Ectodermal cell (in vitro differentiated cells): ENCODE measurements around the gene NBL1.
"Not testable (repeated sequence)": the region's sequence is repeated elsewhere in the genome, so short reads cannot be mapped to it uniquely, and the experiment has no call there.

Experiments
- H3K27ac ChIP-seq: 2 replicates; pipeline ENCODE4 v1.7.0; 2013; ENCODE audit warnings: mild to moderate bottlenecking, low read depth, low read length; ENCODE audit not compliant: insufficient read depth, poor library complexity, severe bottlenecking
- H3K27me3 ChIP-seq: 2 replicates; pipeline ENCODE4 v1.7.0; 2013; ENCODE audit warnings: mild to moderate bottlenecking, low read length; ENCODE audit not compliant: insufficient read depth, control insufficient read depth, poor library complexity, severe bottlenecking
- H3K36me3 ChIP-seq: one replicate; pipeline ENCODE4 v1.7.0; 2013; ENCODE audit warnings: low read length; ENCODE audit not compliant: control insufficient read depth, insufficient read depth
- H3K4me1 ChIP-seq: one replicate; pipeline ENCODE4 v1.7.0; 2013; ENCODE audit warnings: low read length; ENCODE audit not compliant: control insufficient read depth, insufficient read depth
- H3K4me3 ChIP-seq: 2 replicates; pipeline ENCODE4 v1.7.0; 2013; ENCODE audit warnings: low read depth, low read length, control low read depth; ENCODE audit not compliant: insufficient read depth
- H3K9me3 ChIP-seq: 2 replicates; pipeline ENCODE4 v1.7.0; 2013; ENCODE audit warnings: mild to moderate bottlenecking, low read length, moderate library complexity; ENCODE audit not compliant: control insufficient read depth
- WGBS, 2 experiments: methylation state at CpG; one replicate each; pipeline ENCODE4 v1.1.7; 2013; ENCODE audit warnings: missing lambda C conversion rate in 2 of 2; 5-methylcytosine and 5-hydroxymethylcytosine counted together

The NBL1 gene

GRCh38 chr1:19622204-19622603 is 21.9 kb upstream of the NBL1 start:
- no peaks in the 10 kb centered on the region for H3K9me3 ChIP-seq
- H3K4me3 ChIP-seq, result no peak overlapping the region
- peaks cover 5% of the 10 kb centered on the region for H3K36me3 ChIP-seq
- no peak overlapping the region for H3K27ac ChIP-seq
- no peaks in the 10 kb centered on the region for H3K4me1 ChIP-seq
- H3K27me3 ChIP-seq, result no peaks in the 10 kb centered on the region
- WGBS, 2 experiments, result 86 to 100% methylated on average over 1 of the region's 1 CpG

- Histone ChIP-seq H3K36me3 (peaks cover 9% of the 10 kb centered on the region), H3K4me3 (no peak overlapping the region), H3K9me3 (no peaks in the 10 kb centered on the region), H3K27ac (no peak overlapping the region), H3K4me1 (no peaks in the 10 kb centered on the region), H3K27me3 (no peaks in the 10 kb centered on the region)
- 97 to 99% methylated on average over 3 of the region's 3 CpGs for WGBS, 2 experiments
Observed at GRCh38 chr1:19623523-19623922, 20.6 kb upstream of the NBL1 start.

- Histone ChIP-seq H3K4me1 (no peaks in the 10 kb centered on the region), H3K27ac (no peak overlapping the region), H3K4me3 (no peak overlapping the region), H3K27me3 (no peaks in the 10 kb centered on the region), H3K36me3 (peaks cover 9% of the 10 kb centered on the region), H3K9me3 (no peaks in the 10 kb centered on the region)
- 95 to 96% methylated on average over 8 of the region's 8 CpGs for WGBS, 2 experiments
Observed at GRCh38 chr1:19625291-19625937, 18.7 kb upstream of the NBL1 start.

GRCh38 chr1:19628879-19629278 is 15.2 kb upstream of the NBL1 start:
- no peak overlapping the region for H3K4me3 ChIP-seq
- H3K4me1 ChIP-seq, result no peaks in the 10 kb centered on the region
- H3K27ac ChIP-seq, result no peak overlapping the region
- peaks cover 9% of the 10 kb centered on the region for H3K36me3 ChIP-seq
- 87% methylated on average over 3 of the region's 3 CpGs for WGBS, 2 experiments
- H3K27me3 ChIP-seq, result no peaks in the 10 kb centered on the region
- no peaks in the 10 kb centered on the region for H3K9me3 ChIP-seq

GRCh38 chr1:19629357-19629756 is 14.8 kb upstream of the NBL1 start:
- 89 to 90% methylated on average over 3 to 4 of the region's 4 CpGs for WGBS, 2 experiments

GRCh38 chr1:19630192-19630591 is 13.9 kb upstream of the NBL1 start:
- not testable (repeated sequence) for H3K9me3 ChIP-seq, H3K27ac ChIP-seq, H3K4me3 ChIP-seq, H3K4me1 ChIP-seq, H3K36me3 ChIP-seq, H3K27me3 ChIP-seq
- 81 to 94% methylated on average over 1 of the region's 1 CpG for WGBS, 2 experiments

More at GRCh38 chr1:19629357-19629756, 14.8 kb upstream of the NBL1 start:
- H3K27me3 ChIP-seq, result no peaks in the 10 kb centered on the region
- H3K36me3 ChIP-seq, result peaks cover 9% of the 10 kb centered on the region
- no peak overlapping the region for H3K4me3 ChIP-seq
- H3K9me3 ChIP-seq, result no peaks in the 10 kb centered on the region
- no peaks in the 10 kb centered on the region for H3K4me1 ChIP-seq
- H3K27ac ChIP-seq, result no peak overlapping the region

GRCh38 chr1:19630720-19631395 is 13.3 kb upstream of the NBL1 start:
- Histone ChIP-seq H3K27ac (no peak overlapping the region), H3K36me3 (peaks cover 9% of the 10 kb centered on the region), H3K4me3 (no peak overlapping the region), H3K4me1 (no peaks in the 10 kb centered on the region), H3K9me3 (no peaks in the 10 kb centered on the region), H3K27me3 (no peaks in the 10 kb centered on the region)
- WGBS, 2 experiments, result 79 to 88% methylated on average over 4 to 5 of the region's 6 CpGs

- Histone ChIP-seq H3K4me1 (no peaks in the 10 kb centered on the region), H3K36me3 (peaks cover 4% of the 10 kb centered on the region), H3K27me3 (no peaks in the 10 kb centered on the region), H3K27ac (no peak overlapping the region), H3K9me3 (no peaks in the 10 kb centered on the region), H3K4me3 (no peak overlapping the region)
- no CpG with 5 or more reads among the region's 2 CpGs for WGBS, 2 experiments
Observed at GRCh38 chr1:19632211-19632610, 11.9 kb upstream of the NBL1 start.

- no peaks in the 10 kb centered on the region for H3K36me3 ChIP-seq
- no peak overlapping the region for H3K27ac ChIP-seq
- no peaks in the 10 kb centered on the region for H3K9me3 ChIP-seq
- no peaks in the 10 kb centered on the region for H3K27me3 ChIP-seq
- WGBS, 2 experiments, result 91 to 96% methylated on average over 2 of the region's 2 CpGs
- H3K4me1 ChIP-seq, result no peaks in the 10 kb centered on the region
- H3K4me3 ChIP-seq, result no peak overlapping the region
Observed at GRCh38 chr1:19633106-19633505, 11.0 kb upstream of the NBL1 start.

- H3K9me3 ChIP-seq, H3K4me3 ChIP-seq, H3K4me1 ChIP-seq, H3K36me3 ChIP-seq, H3K27ac ChIP-seq, H3K27me3 ChIP-seq: not testable (repeated sequence)
- WGBS, 2 experiments, result 91 to 93% methylated on average over 9 of the region's 9 CpGs
Observed at GRCh38 chr1:19635064-19635463, 9.0 kb upstream of the NBL1 start.
